ENCODE results near the gene MAP3K3. TPM values are rescaled to one million over a fixed set of nuclear protein-coding genes. Genes with fewer than 3 reads are reported as not detected.

MAP3K3 gene
- total and polyA plus RNA-seq, 4 donors, result 21.9 to 42.6 (median 30.0) TPM

- DNase-seq (ENCODE audit: low read depth in 4 of 6, low spot score in 6 of 6), result no peak
- Histone ChIP-seq H3K36me3 (ENCODE audit: control insufficient read depth, insufficient read depth, low read length) (peaks cover 24% of the 10 kb centered on the region), H3K4me3 (ENCODE audit: low read depth, low read length) (no peak overlapping the region), H3K4me1 (ENCODE audit: control insufficient read depth, insufficient read depth, low read length) (peaks cover 15% of the 10 kb centered on the region), H3K9me3 (ENCODE audit: control insufficient read depth, insufficient read depth, low read length) (no peaks in the 10 kb centered on the region), H3K27ac (ENCODE audit: low read depth, low read length) (no peak overlapping the region), H3K27me3 (ENCODE audit: control insufficient read depth, insufficient read depth, low read length) (no peaks in the 10 kb centered on the region)
- WGBS (ENCODE audit: insufficient coverage), result no CpG with 5 or more reads among the region's 2 CpGs
Observed at GRCh38 chr17:63672856-63673255, 50.6 kb downstream of the MAP3K3 start.

- no peak overlapping the region for H3K4me3 ChIP-seq (ENCODE audit: low read depth, low read length)
- H3K4me1 ChIP-seq (ENCODE audit: control insufficient read depth, insufficient read depth, low read length), result peaks cover 15% of the 10 kb centered on the region
- H3K36me3 ChIP-seq (ENCODE audit: control insufficient read depth, insufficient read depth, low read length), result peaks cover 13% of the 10 kb centered on the region
- H3K9me3 ChIP-seq (ENCODE audit: control insufficient read depth, insufficient read depth, low read length), result no peaks in the 10 kb centered on the region
- no peak for DNase-seq (ENCODE audit: low read depth in 4 of 6, low spot score in 6 of 6)
- H3K27me3 ChIP-seq (ENCODE audit: control insufficient read depth, insufficient read depth, low read length), result no peaks in the 10 kb centered on the region
- 63% methylated on average over 1 of the region's 4 CpGs for WGBS (ENCODE audit: insufficient coverage)
- peak overlapping the region; percentile 30 for H3K27ac ChIP-seq (ENCODE audit: low read depth, low read length)
Observed at GRCh38 chr17:63675231-63675606, 53.0 kb downstream of the MAP3K3 start.

- peaks cover 15% of the 10 kb centered on the region for H3K4me1 ChIP-seq (ENCODE audit: control insufficient read depth, insufficient read depth, low read length)
- peak overlapping the region; percentile 30 for H3K27ac ChIP-seq (ENCODE audit: low read depth, low read length)
- no peaks in the 10 kb centered on the region for H3K9me3 ChIP-seq (ENCODE audit: control insufficient read depth, insufficient read depth, low read length)
- H3K4me3 ChIP-seq (ENCODE audit: low read depth, low read length), result no peak overlapping the region
- DNase-seq (ENCODE audit: low read depth in 4 of 6, low spot score in 6 of 6), result peak in 2 of 6 donors; percentile 62 to 82
- H3K36me3 ChIP-seq (ENCODE audit: control insufficient read depth, insufficient read depth, low read length), result peaks cover 12% of the 10 kb centered on the region
- WGBS (ENCODE audit: insufficient coverage), result 52% methylated on average over 4 of the region's 6 CpGs
- no peaks in the 10 kb centered on the region for H3K27me3 ChIP-seq (ENCODE audit: control insufficient read depth, insufficient read depth, low read length)
Observed at GRCh38 chr17:63675607-63676546, 53.7 kb downstream of the MAP3K3 start.

GRCh38 chr17:63676584-63676983, 54.4 kb downstream of the MAP3K3 start:
- H3K9me3 ChIP-seq (ENCODE audit: control insufficient read depth, insufficient read depth, low read length), result no peaks in the 10 kb centered on the region
- H3K4me1 ChIP-seq (ENCODE audit: control insufficient read depth, insufficient read depth, low read length), result peaks cover 16% of the 10 kb centered on the region
- DNase-seq (ENCODE audit: low read depth in 4 of 6, low spot score in 6 of 6), result no peak
- H3K27me3 ChIP-seq (ENCODE audit: control insufficient read depth, insufficient read depth, low read length), result no peaks in the 10 kb centered on the region
- H3K4me3 ChIP-seq (ENCODE audit: low read depth, low read length), result no peak overlapping the region
- peaks cover 12% of the 10 kb centered on the region for H3K36me3 ChIP-seq (ENCODE audit: control insufficient read depth, insufficient read depth, low read length)
- peak overlapping the region; percentile 30 for H3K27ac ChIP-seq (ENCODE audit: low read depth, low read length)
- 90% methylated on average over 3 of the region's 3 CpGs for WGBS (ENCODE audit: insufficient coverage)

GRCh38 chr17:63679214-63679613, 57.0 kb downstream of the MAP3K3 start:
- WGBS (ENCODE audit: insufficient coverage), result 92% methylated on average over 4 of the region's 5 CpGs
- DNase-seq (ENCODE audit: low read depth in 4 of 6, low spot score in 6 of 6), result no peak
- peaks cover 19% of the 10 kb centered on the region for H3K36me3 ChIP-seq (ENCODE audit: control insufficient read depth, insufficient read depth, low read length)
- H3K27me3 ChIP-seq (ENCODE audit: control insufficient read depth, insufficient read depth, low read length), result no peaks in the 10 kb centered on the region
- no peaks in the 10 kb centered on the region for H3K9me3 ChIP-seq (ENCODE audit: control insufficient read depth, insufficient read depth, low read length)
- H3K4me3 ChIP-seq (ENCODE audit: low read depth, low read length), result no peak overlapping the region
- H3K4me1 ChIP-seq (ENCODE audit: control insufficient read depth, insufficient read depth, low read length), result peaks cover 26% of the 10 kb centered on the region
- H3K27ac ChIP-seq (ENCODE audit: low read depth, low read length), result no peak overlapping the region

GRCh38 chr17:63680700-63681099, 58.5 kb downstream of the MAP3K3 start:
- Histone ChIP-seq H3K27ac (ENCODE audit: low read depth, low read length) (peak overlapping the region; percentile 63), H3K4me1 (ENCODE audit: control insufficient read depth, insufficient read depth, low read length) (peaks cover 26% of the 10 kb centered on the region)
- no CpG with 5 or more reads among the region's 1 CpG for WGBS (ENCODE audit: insufficient coverage)

GRCh38 chr17:63681530-63681929, 59.3 kb downstream of the MAP3K3 start:
- Histone ChIP-seq H3K9me3 (ENCODE audit: control insufficient read depth, insufficient read depth, low read length) (no peaks in the 10 kb centered on the region), H3K4me1 (ENCODE audit: control insufficient read depth, insufficient read depth, low read length) (peaks cover 18% of the 10 kb centered on the region), H3K4me3 (ENCODE audit: low read depth, low read length) (no peak overlapping the region), H3K36me3 (ENCODE audit: control insufficient read depth, insufficient read depth, low read length) (peaks cover 19% of the 10 kb centered on the region), H3K27ac (ENCODE audit: low read depth, low read length) (peak overlapping the region; percentile 63), H3K27me3 (ENCODE audit: control insufficient read depth, insufficient read depth, low read length) (no peaks in the 10 kb centered on the region)
- DNase-seq (ENCODE audit: low read depth in 4 of 6, low spot score in 6 of 6), result peak in 1 of 6 donors; percentile 41
- 72% methylated on average over 8 of the region's 8 CpGs for WGBS (ENCODE audit: insufficient coverage)

More at GRCh38 chr17:63680700-63681099, 58.5 kb downstream of the MAP3K3 start:
- Histone ChIP-seq H3K27me3 (ENCODE audit: control insufficient read depth, insufficient read depth, low read length) (no peaks in the 10 kb centered on the region), H3K4me3 (ENCODE audit: low read depth, low read length) (no peak overlapping the region), H3K36me3 (ENCODE audit: control insufficient read depth, insufficient read depth, low read length) (peaks cover 19% of the 10 kb centered on the region), H3K9me3 (ENCODE audit: control insufficient read depth, insufficient read depth, low read length) (no peaks in the 10 kb centered on the region)
- DNase-seq (ENCODE audit: low read depth in 4 of 6, low spot score in 6 of 6), result no peak

GRCh38 chr17:63682441-63682840, 60.2 kb downstream of the MAP3K3 start:
- Histone ChIP-seq H3K36me3 (ENCODE audit: control insufficient read depth, insufficient read depth, low read length) (peaks cover 19% of the 10 kb centered on the region), H3K27ac (ENCODE audit: low read depth, low read length) (peak overlapping the region; percentile 63), H3K9me3 (ENCODE audit: control insufficient read depth, insufficient read depth, low read length) (no peaks in the 10 kb centered on the region), H3K27me3 (ENCODE audit: control insufficient read depth, insufficient read depth, low read length) (no peaks in the 10 kb centered on the region), H3K4me1 (ENCODE audit: control insufficient read depth, insufficient read depth, low read length) (peaks cover 16% of the 10 kb centered on the region), H3K4me3 (ENCODE audit: low read depth, low read length) (no peak overlapping the region)
- WGBS (ENCODE audit: insufficient coverage), result 100% methylated on average over 1 of the region's 1 CpG
- no peak for DNase-seq (ENCODE audit: low read depth in 4 of 6, low spot score in 6 of 6)

- DNase-seq (ENCODE audit: low read depth in 4 of 6, low spot score in 6 of 6), result no peak
- H3K27me3 ChIP-seq (ENCODE audit: control insufficient read depth, insufficient read depth, low read length), result no peaks in the 10 kb centered on the region
- peaks cover 22% of the 10 kb centered on the region for H3K36me3 ChIP-seq (ENCODE audit: control insufficient read depth, insufficient read depth, low read length)
- no peaks in the 10 kb centered on the region for H3K9me3 ChIP-seq (ENCODE audit: control insufficient read depth, insufficient read depth, low read length)
- H3K4me3 ChIP-seq (ENCODE audit: low read depth, low read length), result no peak overlapping the region
- peaks cover 16% of the 10 kb centered on the region for H3K4me1 ChIP-seq (ENCODE audit: control insufficient read depth, insufficient read depth, low read length)
- H3K27ac ChIP-seq (ENCODE audit: low read depth, low read length), result peak overlapping the region; percentile 63
Observed at GRCh38 chr17:63682981-63683380, 60.8 kb downstream of the MAP3K3 start.

GRCh38 chr17:63685041-63685440, 62.8 kb downstream of the MAP3K3 start:
- peak in 3 of 6 donors; percentile 67 to 95 (median 81) for DNase-seq (ENCODE audit: low read depth in 4 of 6, low spot score in 6 of 6)
- Histone ChIP-seq H3K9me3 (ENCODE audit: control insufficient read depth, insufficient read depth, low read length) (no peaks in the 10 kb centered on the region), H3K36me3 (ENCODE audit: control insufficient read depth, insufficient read depth, low read length) (peaks cover 41% of the 10 kb centered on the region), H3K27me3 (ENCODE audit: control insufficient read depth, insufficient read depth, low read length) (no peaks in the 10 kb centered on the region), H3K4me1 (ENCODE audit: control insufficient read depth, insufficient read depth, low read length) (peaks cover 16% of the 10 kb centered on the region), H3K27ac (ENCODE audit: low read depth, low read length) (no peak overlapping the region), H3K4me3 (ENCODE audit: low read depth, low read length) (no peak overlapping the region)
- WGBS (ENCODE audit: insufficient coverage), result 7% methylated on average over 2 of the region's 2 CpGs

Data from spinal cord (tissue), 10 donors.